ENCODE measurements around the gene NPHS1. TPM values are rescaled to one million over a fixed set of nuclear protein-coding genes. Genes with fewer than 3 reads are reported as not detected.

NPHS1 gene
- total RNA-seq, 1 experiment from 2014 or later = not detected

GRCh38 chr19:35812220-35813042 is 39.9 kb downstream of the NPHS1 start, which contains the start of gene PRODH2:
Gene PRODH2, minus strand, starts transcription at chr19:35812845. Its CDS starts 40 bp downstream, at chr19:35812805.
- no TSS peak for BruUV-seq (replicated peaks)

GRCh38 chr19:35811317-35812219 is 40.7 kb downstream of the NPHS1 start:
- Histone ChIP-seq H3K9me3 (ENCODE audit: low read length) (no peaks in the 10 kb centered on the region), H3K79me2 (ENCODE audit: low read length) (no peaks in the 10 kb centered on the region), H4K20me1 (ENCODE audit: low read length) (no peaks in the 10 kb centered on the region), H3K9ac (ENCODE audit: low read length) (no peak overlapping the region), H3K9me2 (replicated peaks; ENCODE audit: low read length) (no peaks in the 10 kb centered on the region), H3K4me2 (ENCODE audit: low read length) (no peak overlapping the region), H2AFZ (ENCODE audit: low read length) (no peak overlapping the region), H3K27me3 (ENCODE audit: low read length) (no peaks in the 10 kb centered on the region), H3K36me3 (ENCODE audit: low read depth, low read length) (no peaks in the 10 kb centered on the region), H3K27ac (ENCODE audit: low read length) (no peak overlapping the region), H3F3A (ENCODE audit: low read length, unreplicated experiment) (no peaks in the 10 kb centered on the region), H3K4me3 (ENCODE audit: low read length) (no peak overlapping the region), H3K4me1 (ENCODE audit: insufficient read depth, low read length) (no peaks in the 10 kb centered on the region)
- no peak for DNase-seq
- ChIA-PET CTCF (no interaction called here), POLR2A (ENCODE audit: unreplicated experiment) (no interaction called here)
- no TSS peak for BruUV-seq (replicated peaks)
- intact Hi-C loops (cut with micrococcal nuclease) = no loop called here
- ATAC-seq = no peak
- no peak for TF ChIP-seq EZH2phosphoT487 (IDR thresholded peaks at IDR 0.05; ENCODE audit: borderline replicate concordance, low read length)
- no peak for TF ChIP-seq CTCF (conservative IDR thresholded peaks at IDR 0.05; ENCODE audit: low read depth, low read length)
- no peak for TF ChIP-seq EZH2 (IDR thresholded peaks at IDR 0.05; ENCODE audit: low read length, unreplicated experiment)

More at GRCh38 chr19:35812220-35813042, 39.9 kb downstream of the NPHS1 start, which contains the start of gene PRODH2:
- no peaks in the 10 kb centered on the region for H3K27me3 ChIP-seq (ENCODE audit: low read length)
- no peaks in the 10 kb centered on the region for H3K9me3 ChIP-seq (ENCODE audit: low read length)
- no peak within 1 kb of the TSS for H3K9ac ChIP-seq (ENCODE audit: low read length)
- POLR2A ChIA-PET (ENCODE audit: unreplicated experiment) = no interaction called here
- H3K4me2 ChIP-seq (ENCODE audit: low read length) = no peak within 1 kb of the TSS
- no peaks in the 10 kb centered on the region for H3K4me1 ChIP-seq (ENCODE audit: insufficient read depth, low read length)
- CTCF ChIA-PET = no interaction called here
- no peaks in the 10 kb centered on the region for H3K79me2 ChIP-seq (ENCODE audit: low read length)
- H3F3A ChIP-seq (ENCODE audit: low read length, unreplicated experiment) = no peaks in the 10 kb centered on the region
- H3K4me3 ChIP-seq (ENCODE audit: low read length) = no peak within 1 kb of the TSS
- no peak for ATAC-seq
- no peak within 1 kb of the TSS for H3K27ac ChIP-seq (ENCODE audit: low read length)
- H4K20me1 ChIP-seq (ENCODE audit: low read length) = no peaks in the 10 kb centered on the region
- H3K9me2 ChIP-seq (replicated peaks; ENCODE audit: low read length) = no peaks in the 10 kb centered on the region
- H3K36me3 ChIP-seq (ENCODE audit: low read depth, low read length) = no peaks in the 10 kb centered on the region
- H2AFZ ChIP-seq (ENCODE audit: low read length) = no peak within 1 kb of the TSS
- no peak for DNase-seq
- intact Hi-C loops (cut with micrococcal nuclease) = no loop called here
- no peak for TF ChIP-seq CTCF (conservative IDR thresholded peaks at IDR 0.05; ENCODE audit: low read depth, low read length)
- TF ChIP-seq EZH2 (IDR thresholded peaks at IDR 0.05; ENCODE audit: low read length, unreplicated experiment) = no peak
- no peak for TF ChIP-seq EZH2phosphoT487 (IDR thresholded peaks at IDR 0.05; ENCODE audit: borderline replicate concordance, low read length)

Measured in PC-3 (cell line).